Thyroid gland (tissue), 4 donors: ENCODE data around the gene AMMECR1L. TPM values are rescaled to one million over a fixed set of nuclear protein-coding genes. Genes with fewer than 3 reads are reported as not detected.
"Not testable (repeated sequence)": the region's sequence is repeated elsewhere in the genome, so short reads cannot be mapped to it uniquely, and the experiment has no call there.

ENCODE experiments used
- DNase-seq, 2 donors: peaks; one replicate each; pipeline ENCODE4 v3.0.0-alpha.2; 2019
- H3K27ac ChIP-seq, 3 donors: fragments of 200-600 bp; sonication (generic); 1 replicate in 2 of 3; 2 replicates in 1 of 3; pipeline ENCODE4 v1.5.1; 2016 to 2019; ENCODE audit warnings: mild to moderate bottlenecking in 1 of 3, moderate library complexity in 1 of 3
- H3K27me3 ChIP-seq: fragments of 200-600 bp; sonication (generic); one replicate; pipeline ENCODE4 v1.5.1; 2019
- H3K36me3 ChIP-seq, 2 donors: fragments of 200-600 bp; sonication (generic); one replicate each; pipeline ENCODE4 v1.5.1; 2016 to 2019
- H3K4me1 ChIP-seq, 2 donors: fragments of 200-600 bp; sonication (generic); one replicate each; pipeline ENCODE4 v1.5.1; 2017 to 2019
- H3K4me3 ChIP-seq, 3 donors: fragments of 200-600 bp; sonication (generic); replicated peaks in 1 of 3; 1 replicate in 2 of 3; 2 replicates in 1 of 3; pipeline ENCODE4 v1.5.1; 2016; ENCODE audit warnings: mild to moderate bottlenecking in 1 of 3
- H3K9me3 ChIP-seq: fragments of 200-600 bp; sonication (generic); one replicate; pipeline ENCODE4 v1.5.1; 2017
- CTCF ChIP-seq, 6 experiments: fragments of 200-600 bp in 3 of 6; fragments of 450-650 bp in 3 of 6; sonication (generic) in 3 of 6; IDR thresholded peaks; one replicate each; pipeline ENCODE4 v1.5.1; 2016 to 2019; ENCODE audit warnings: antibody characterized with exemption in 6 of 6, mild to moderate bottlenecking in 2 of 6, inconsistent platforms in 1 of 6, moderate library complexity in 1 of 6
- POLR2A ChIP-seq, 2 donors: fragments of 450-650 bp; IDR thresholded peaks; one replicate each; pipeline ENCODE4 v1.6.1; 2017; ENCODE audit warnings: antibody characterized with exemption in 2 of 2, mild to moderate bottlenecking in 2 of 2, moderate library complexity in 1 of 2
- WGBS, 2 donors: methylation state at CpG; one replicate each; pipeline ENCODE4 v1.1.5; 2017; 5-methylcytosine and 5-hydroxymethylcytosine counted together
- intact Hi-C: fragments of 100-400 bp; cut with DNase I; formaldehyde crosslinking; loops from one replicate; pipeline ENCODE4 v1.15.1; 2023
- total RNA-seq, 4 donors: library from RNA; depleted of rRNA; stranded (reverse); fragments of >200 nt; gene quantifications; one replicate each; pipeline ENCODE4 v1.2.3, GENCODE V29; 2016

The AMMECR1L gene
- total RNA-seq, 4 donors from 2014 or later, result 10.3 to 13.4 (median 11.5) TPM

- Histone ChIP-seq H3K4me3 (no peak overlapping the region), H3K4me1 (no peaks in the 10 kb centered on the region), H3K27ac (no peak overlapping the region), H3K27me3 (no peaks in the 10 kb centered on the region), H3K9me3 (no peaks in the 10 kb centered on the region), H3K36me3 (no peaks in the 10 kb centered on the region)
- WGBS, 2 donors, result 95 to 96% methylated on average over 4 of the region's 4 CpGs
- DNase-seq, result no peak
- TF ChIP-seq CTCF (IDR thresholded peaks at IDR 0.05) (no peak), POLR2A (IDR thresholded peaks at IDR 0.05) (no peak)
- intact Hi-C loops, result no loop called here
Measured at GRCh38 chr2:127917916-127918315, 32.2 kb upstream of the AMMECR1L start.

GRCh38 chr2:127913808-127914457, 28.2 kb upstream of the AMMECR1L start:
- 90 to 91% methylated on average over 8 of the region's 8 CpGs for WGBS, 2 donors
- no peaks in the 10 kb centered on the region for H3K9me3 ChIP-seq
- TF ChIP-seq CTCF (IDR thresholded peaks at IDR 0.05), result no peak
- TF ChIP-seq POLR2A (IDR thresholded peaks at IDR 0.05), result no peak
- no peaks in the 10 kb centered on the region for H3K36me3 ChIP-seq
- H3K4me3 ChIP-seq, result no peak overlapping the region
- intact Hi-C loops, result no loop called here
- H3K27ac ChIP-seq, result no peak overlapping the region
- no peak for DNase-seq
- no peaks in the 10 kb centered on the region for H3K27me3 ChIP-seq
- H3K4me1 ChIP-seq, result no peaks in the 10 kb centered on the region

GRCh38 chr2:127911737-127912136, 26.0 kb upstream of the AMMECR1L start:
- TF ChIP-seq POLR2A (IDR thresholded peaks at IDR 0.05) (no peak), CTCF (IDR thresholded peaks at IDR 0.05) (no peak)
- no peak for DNase-seq
- intact Hi-C loops, result no loop called here
- WGBS, 2 donors, result 76 to 80% methylated on average over 2 of the region's 2 CpGs
- H3K27me3 ChIP-seq, result no peaks in the 10 kb centered on the region
- H3K9me3 ChIP-seq, result no peaks in the 10 kb centered on the region
- no peaks in the 10 kb centered on the region for H3K4me1 ChIP-seq
- no peak overlapping the region for H3K27ac ChIP-seq
- H3K4me3 ChIP-seq, result no peak overlapping the region
- no peaks in the 10 kb centered on the region for H3K36me3 ChIP-seq

- no peak overlapping the region for H3K27ac ChIP-seq
- H3K4me1 ChIP-seq, result no peaks in the 10 kb centered on the region
- no peaks in the 10 kb centered on the region for H3K27me3 ChIP-seq
- no peak overlapping the region for H3K4me3 ChIP-seq
- H3K36me3 ChIP-seq, result no peaks in the 10 kb centered on the region
- no peak for TF ChIP-seq POLR2A (IDR thresholded peaks at IDR 0.05)
- TF ChIP-seq CTCF (IDR thresholded peaks at IDR 0.05), result no peak
- no peaks in the 10 kb centered on the region for H3K9me3 ChIP-seq
- WGBS, 2 donors, result 93 to 100% methylated on average over 3 of the region's 3 CpGs
- DNase-seq, result no peak
- intact Hi-C loops, result no loop called here
Measured at GRCh38 chr2:127910415-127910814, 24.7 kb upstream of the AMMECR1L start.

- TF ChIP-seq POLR2A (IDR thresholded peaks at IDR 0.05) (no peak), CTCF (IDR thresholded peaks at IDR 0.05) (no peak)
- Histone ChIP-seq H3K27me3 (no peaks in the 10 kb centered on the region), H3K4me3 (no peak overlapping the region), H3K36me3 (no peaks in the 10 kb centered on the region), H3K27ac (no peak overlapping the region), H3K4me1 (no peaks in the 10 kb centered on the region), H3K9me3 (no peaks in the 10 kb centered on the region)
- intact Hi-C loops, result no loop called here
- DNase-seq, result no peak
- WGBS, 2 donors, result 70 to 72% methylated on average over 6 of the region's 6 CpGs
Measured at GRCh38 chr2:127909019-127909418, 23.3 kb upstream of the AMMECR1L start.

GRCh38 chr2:127907733-127908400, 22.1 kb upstream of the AMMECR1L start:
- H3K4me1 ChIP-seq, intact Hi-C loops, H3K27me3 ChIP-seq, H3K9me3 ChIP-seq, H3K36me3 ChIP-seq, DNase-seq, H3K4me3 ChIP-seq, H3K27ac ChIP-seq: not testable (repeated sequence)
- WGBS, 2 donors, result 95% methylated on average over 12 of the region's 12 CpGs
